Fibroblast of skin of right biceps (primary cell): ENCODE results near the gene P3H2.
A peak's percentile ranks its signal among the peaks of the same experiment; 100 is the strongest.

Experiments used
- DNase-seq: peaks from one replicate; pipeline ENCODE4 v3.0.0-alpha.2; 2013

P3H2 gene

GRCh38 chr3:189937302-189938127 is 183.2 kb downstream of the P3H2 start:
- peak; percentile 97 for DNase-seq

GRCh38 chr3:189936201-189936945 is 184.3 kb downstream of the P3H2 start:
- DNase-seq: no peak

GRCh38 chr3:189927975-189928895 is 192.5 kb downstream of the P3H2 start:
- DNase-seq: peak; percentile 51

- DNase-seq: no peak
Measured at GRCh38 chr3:189921770-189922169, 198.9 kb downstream of the P3H2 start.

- DNase-seq: peak; percentile 92
Measured at GRCh38 chr3:189914799-189915198, 205.9 kb downstream of the P3H2 start.

GRCh38 chr3:189911001-189911400 is 209.7 kb downstream of the P3H2 start:
- no peak for DNase-seq

GRCh38 chr3:189909573-189909972 is 211.1 kb downstream of the P3H2 start:
- DNase-seq: no peak

GRCh38 chr3:189909139-189909538 is 211.6 kb downstream of the P3H2 start:
- no peak for DNase-seq

GRCh38 chr3:189908646-189909045 is 212.1 kb downstream of the P3H2 start:
- DNase-seq: peak; percentile 91

- DNase-seq: no peak
Measured at GRCh38 chr3:189907803-189908202, 212.9 kb downstream of the P3H2 start.
